IMR-90 (cell line): Measurements from ENCODE around the gene ANTXR1. TPM values are rescaled to one million over a fixed set of nuclear protein-coding genes. Genes with fewer than 3 reads are reported as not detected.

Experiments used
- ATAC-seq: fragments of 200-7000 bp; cut with Tn5 transposase; 2 replicates; pipeline ENCODE4 v1.9.1; 2020; ENCODE audit warnings: low read depth, mild to moderate bottlenecking, moderate library complexity
- BruUV-seq: library from RNA; stranded (reverse); fragments of 400-500 nt; replicated peaks from 2 replicates; lab custom pipeline; 2021; lab: Mats Ljungman, UMichigan
- CTCF ChIA-PET: fragments of 300-600 bp; formaldehyde crosslinking; extraction: SDS; loops from one replicate; lab custom pipeline; 2021; ENCODE audit warnings: antibody characterized with exemption; lab: Yijun Ruan, JAX
- POLR2A ChIA-PET: fragments of 300-600 bp; sonication (Branson Sonifier 250); formaldehyde crosslinking; loops from one replicate; lab custom pipeline; 2022; ENCODE audit warnings: antibody characterized with exemption; ENCODE audit not compliant: unreplicated experiment; lab: Charles Lee
- DNase-seq: peaks from one replicate; pipeline ENCODE4 v3.0.0; 2013
- H2AFZ ChIP-seq: replicated peaks from 2 replicates; pipeline ENCODE3; 2013; ENCODE audit warnings: low read length, mild to moderate bottlenecking; ENCODE audit not compliant: poor library complexity
- H2AK5ac ChIP-seq: 2 replicates; pipeline ENCODE4 v1.6.1; 2013; ENCODE audit warnings: low read depth, low read length, inconsistent platforms
- H2AK9ac ChIP-seq: replicated peaks from 2 replicates; pipeline ENCODE3; 2013; ENCODE audit warnings: mild to moderate bottlenecking, low read depth, low read length, moderate library complexity; ENCODE audit not compliant: poor library complexity
- H2BK120ac ChIP-seq: 2 replicates; pipeline ENCODE4 v1.6.1; 2013; ENCODE audit warnings: low read depth, low read length, inconsistent platforms
- H2BK15ac ChIP-seq: 3 replicates; pipeline ENCODE4 v1.6.1; 2013; ENCODE audit warnings: low read depth, low read length, inconsistent platforms
- H2BK20ac ChIP-seq: 2 replicates; pipeline ENCODE4 v1.6.1; 2013; ENCODE audit warnings: low read depth, mild to moderate bottlenecking, inconsistent platforms, low read length, moderate library complexity
- H2BK5ac ChIP-seq: 2 replicates; pipeline ENCODE4 v1.6.1; 2013; ENCODE audit warnings: mild to moderate bottlenecking, low read depth, low read length, inconsistent platforms; ENCODE audit not compliant: poor library complexity, severe bottlenecking
- H3K14ac ChIP-seq: replicated peaks from 2 replicates; pipeline ENCODE4 v1.6.1; 2013; ENCODE audit warnings: low read depth, low read length, inconsistent platforms
- H3K18ac ChIP-seq: 2 replicates; pipeline ENCODE4 v1.6.1; 2013; ENCODE audit warnings: low read depth, low read length, control low read depth
- H3K23ac ChIP-seq: 2 replicates; pipeline ENCODE4 v1.6.1; 2013; ENCODE audit warnings: low read depth, low read length, inconsistent platforms
- H3K27ac ChIP-seq: 2 replicates; pipeline ENCODE4 v1.5.1; 2013; ENCODE audit warnings: mild to moderate bottlenecking, control low read depth, low read length; ENCODE audit not compliant: insufficient read depth
- H3K27me3 ChIP-seq: 2 replicates; pipeline ENCODE4 v1.6.1; 2013; ENCODE audit warnings: low read length; ENCODE audit not compliant: control insufficient read depth, insufficient read depth
- H3K36me3 ChIP-seq: 2 replicates; pipeline ENCODE4 v1.6.1; 2013; ENCODE audit warnings: low read length, mixed read lengths; ENCODE audit not compliant: control insufficient read depth, insufficient read depth
- H3K4ac ChIP-seq: 2 replicates; pipeline ENCODE4 v1.6.1; 2013; ENCODE audit warnings: low read depth, low read length, inconsistent platforms
- H3K4me1 ChIP-seq: 2 replicates; pipeline ENCODE4 v1.6.1; 2013; ENCODE audit warnings: low read length, mixed read lengths; ENCODE audit not compliant: control insufficient read depth, insufficient read depth
- H3K4me2 ChIP-seq: 2 replicates; pipeline ENCODE4 v1.6.1; 2013; ENCODE audit warnings: low read depth, mild to moderate bottlenecking, control low read depth, low read length, moderate library complexity
- H3K4me3 ChIP-seq: 2 replicates; pipeline ENCODE4 v1.5.1; 2013; ENCODE audit warnings: low read depth, mild to moderate bottlenecking, control low read depth, low read length, moderate library complexity; ENCODE audit not compliant: insufficient read depth
- H3K56ac ChIP-seq: 2 replicates; pipeline ENCODE4 v1.6.1; 2013; ENCODE audit warnings: low read length, inconsistent platforms; ENCODE audit not compliant: insufficient read depth; ENCODE audit errors: extremely low read depth
- H3K79me1 ChIP-seq, 2 experiments: 2 replicates each; pipeline ENCODE4 v1.6.1; 2013; ENCODE audit warnings: low read length in 2 of 2, inconsistent platforms in 1 of 2, low read depth in 1 of 2
- H3K9ac ChIP-seq: 2 replicates; pipeline ENCODE4 v1.6.1; 2013; ENCODE audit warnings: low read depth, low read length, control low read depth
- H3K9me1 ChIP-seq: 2 replicates; pipeline ENCODE4 v1.6.1; 2013; ENCODE audit warnings: low read length, inconsistent platforms; ENCODE audit not compliant: insufficient read depth
- H3K9me3 ChIP-seq: 2 replicates; pipeline ENCODE4 v1.6.1; 2013; ENCODE audit warnings: low read length; ENCODE audit not compliant: control insufficient read depth, insufficient read depth
- H4K20me1 ChIP-seq: 2 replicates; pipeline ENCODE4 v1.6.1; 2013; ENCODE audit warnings: low read length, inconsistent platforms; ENCODE audit not compliant: insufficient read depth
- H4K5ac ChIP-seq: 2 replicates; pipeline ENCODE4 v1.6.1; 2013; ENCODE audit warnings: mild to moderate bottlenecking, low read depth, low read length, control low read depth
- H4K8ac ChIP-seq, 2 experiments: 2 replicates each; pipeline ENCODE4 v1.6.1; 2013; ENCODE audit warnings: low read depth in 2 of 2, low read length in 2 of 2, control low read depth in 1 of 2, inconsistent platforms in 1 of 2
- H4K91ac ChIP-seq: 2 replicates; pipeline ENCODE4 v1.6.1; 2013; ENCODE audit warnings: low read depth, low read length, inconsistent platforms; ENCODE audit not compliant: insufficient read depth
- BHLHE40 ChIP-seq: fragments of 150-350 bp; IDR thresholded peaks from 2 replicates; pipeline ENCODE4 v1.6.1; 2016; ENCODE audit warnings: mild to moderate bottlenecking, low read depth, low read length
- CEBPB ChIP-seq: IDR thresholded peaks from 2 replicates; pipeline ENCODE4 v1.6.1; 2012; ENCODE audit warnings: low read depth, low read length, improper control_type of control experiment
- CHD1 ChIP-seq: IDR thresholded peaks from 2 replicates; pipeline ENCODE4 v1.6.1; 2012; ENCODE audit warnings: low read depth, low read length, improper control_type of control experiment
- ELK1 ChIP-seq: fragments of 150-350 bp; IDR thresholded peaks from 2 replicates; pipeline ENCODE4 v1.6.1; 2016; ENCODE audit warnings: low read depth, mild to moderate bottlenecking, low read length, moderate library complexity, borderline replicate concordance
- FOS ChIP-seq: fragments of 150-350 bp; IDR thresholded peaks from 2 replicates; pipeline ENCODE4 v1.6.1; 2016; ENCODE audit warnings: low read depth, low read length
- MXI1 ChIP-seq: IDR thresholded peaks from 2 replicates; pipeline ENCODE4 v1.6.1; 2012; ENCODE audit warnings: low read depth, mild to moderate bottlenecking, low read length, moderate library complexity, borderline replicate concordance
- NFE2L2 ChIP-seq: fragments of 150-350 bp; IDR thresholded peaks from 2 replicates; pipeline ENCODE4 v1.6.1; 2016; ENCODE audit warnings: low read depth, mild to moderate bottlenecking, low read length
- RFX5 ChIP-seq: IDR thresholded peaks from 2 replicates; pipeline ENCODE4 v1.8.0; 2012; ENCODE audit warnings: low read depth, mild to moderate bottlenecking, low read length, moderate library complexity
- USF2 ChIP-seq: fragments of 150-350 bp; IDR thresholded peaks from 2 replicates; pipeline ENCODE4 v1.6.1; 2017; ENCODE audit warnings: mild to moderate bottlenecking, antibody characterized with exemption, low read length, low read depth
- WGBS, 2 experiments: methylation state at CpG; one replicate each; pipeline versions ENCODE4 v1.1.5 to v1.1.7; 2013; ENCODE audit warnings: missing lambda C conversion rate in 2 of 2; ENCODE audit not compliant: insufficient read length in 1 of 2; ENCODE audit errors: extremely low coverage in 2 of 2; 5-methylcytosine and 5-hydroxymethylcytosine counted together
- dilution Hi-C: fragments of 300-500 bp; cut with HindIII; formaldehyde crosslinking; loops from one replicate; pipeline ENCODE4 v1.14.3; 2018; ENCODE audit warnings: low sequenced_read_pairs; ENCODE audit not compliant: unreplicated experiment
- in situ Hi-C: fragments of 300-500 bp; cut with MboI; formaldehyde crosslinking; loops from 3 replicates; pipeline ENCODE4 v1.14.3; 2019; ENCODE audit warnings: low sequenced_read_pairs, inconsistent platforms, mixed read lengths
- intact Hi-C: fragments of 100-400 bp; cut with micrococcal nuclease; formaldehyde crosslinking; loops from 2 replicates; pipeline ENCODE4 v1.10.0; 2022
- polyA plus RNA-seq, 3 experiments: library from polyadenylated mRNA; depleted of rRNA; stranded (reverse); fragments of >200 nt; gene quantifications; 2 replicates each; pipeline ENCODE4 v1.2.3, GENCODE V29; 2012; ENCODE audit warnings: low replicate concordance in 1 of 3
- total RNA-seq: library from RNA; depleted of rRNA; stranded (reverse); fragments of >200 nt; gene quantifications from 2 replicates; pipeline ENCODE4 v1.2.3, GENCODE V29; 2012

ANTXR1 gene
- total and polyA plus RNA-seq, 2 of the 4 experiments (the other 2 are of a cell fraction), result 27.2 to 36.9 TPM

GRCh38 chr2:68992341-68992740, 20.6 kb upstream of the ANTXR1 start:
- BruUV-seq, result no TSS peak

More at GRCh38 chr2:68992341-68992740, 20.6 kb upstream of the ANTXR1 start:
- Histone ChIP-seq H3K4me1 (peaks cover 13% of the 10 kb centered on the region), H2BK120ac (no peak overlapping the region), H2AK5ac (no peak overlapping the region), H2BK5ac (no peak overlapping the region), H4K91ac (no peak overlapping the region), H3K27ac (no peak overlapping the region), H4K5ac (no peak overlapping the region), H3K23ac (no peak overlapping the region), H3K56ac (no peak overlapping the region), H3K4ac (no peak overlapping the region), H4K20me1 (no peaks in the 10 kb centered on the region), H2AFZ (no peak overlapping the region), H3K27me3 (no peaks in the 10 kb centered on the region), H3K36me3 (no peaks in the 10 kb centered on the region), H3K14ac (no peak overlapping the region; the same call in 1 of the 2 replicates), H3K4me3 (no peak overlapping the region), H3K9me3 (no peaks in the 10 kb centered on the region), H2AK9ac (no peak overlapping the region), H3K79me1 (no peaks in the 10 kb centered on the region), H3K18ac (no peak overlapping the region), H3K9me1 (no peaks in the 10 kb centered on the region), H2BK15ac (no peak overlapping the region), H2BK20ac (no peak overlapping the region), H3K4me2 (no peak overlapping the region), H4K8ac (no peak overlapping the region), H3K9ac (no peak overlapping the region)
- CTCF ChIA-PET, result interaction anchor here (1.0 to 1.6 kb wide), 2 partner anchors 20 to 21 kb away, joined by 3 to 4 read pairs; partner anchors contain the start of gene ANTXR1
- in situ Hi-C loops (no loop called here), intact Hi-C loops (no loop called here), dilution Hi-C loops (no loop called here)
- TF ChIP-seq NFE2L2 (no peak), CEBPB (no peak), BHLHE40 (no peak), USF2 (no peak), CHD1 (no peak), FOS (no peak), ELK1 (no peak), RFX5 (no peak), MXI1 (no peak)
- no peak for ATAC-seq
- POLR2A ChIA-PET, result no interaction called here
- 92% methylated on average over 2 of the region's 5 CpGs; no CpG with 5 or more reads in 1 of the 2 experiments for WGBS, 2 experiments
- no peak for DNase-seq
